Mucosa of stomach (tissue), 1 donor: ENCODE measurements around the gene DLGAP3.

Experiments
- H3K27me3 ChIP-seq: one replicate; pipeline ENCODE4 v1.7.0; 2013; ENCODE audit warnings: mild to moderate bottlenecking, low read length; ENCODE audit not compliant: control insufficient read depth, insufficient read depth
- H3K36me3 ChIP-seq: one replicate; pipeline ENCODE4 v1.7.0; 2013; ENCODE audit warnings: low read length; ENCODE audit not compliant: control insufficient read depth, insufficient read depth
- H3K4me1 ChIP-seq: one replicate; pipeline ENCODE4 v1.7.0; 2013; ENCODE audit warnings: mild to moderate bottlenecking, low read length; ENCODE audit not compliant: control insufficient read depth, insufficient read depth
- H3K4me3 ChIP-seq: one replicate; pipeline ENCODE4 v1.7.0; 2013; ENCODE audit warnings: low read length
- H3K9ac ChIP-seq: one replicate; pipeline ENCODE4 v1.7.0; 2013; ENCODE audit warnings: mild to moderate bottlenecking, low read length, moderate library complexity
- H3K9me3 ChIP-seq: one replicate; pipeline ENCODE4 v1.7.0; 2013; ENCODE audit warnings: mild to moderate bottlenecking, low read length, moderate library complexity; ENCODE audit not compliant: control insufficient read depth
- donor health status: Pancreatic carcinoma.

Gene DLGAP3

DNA sequence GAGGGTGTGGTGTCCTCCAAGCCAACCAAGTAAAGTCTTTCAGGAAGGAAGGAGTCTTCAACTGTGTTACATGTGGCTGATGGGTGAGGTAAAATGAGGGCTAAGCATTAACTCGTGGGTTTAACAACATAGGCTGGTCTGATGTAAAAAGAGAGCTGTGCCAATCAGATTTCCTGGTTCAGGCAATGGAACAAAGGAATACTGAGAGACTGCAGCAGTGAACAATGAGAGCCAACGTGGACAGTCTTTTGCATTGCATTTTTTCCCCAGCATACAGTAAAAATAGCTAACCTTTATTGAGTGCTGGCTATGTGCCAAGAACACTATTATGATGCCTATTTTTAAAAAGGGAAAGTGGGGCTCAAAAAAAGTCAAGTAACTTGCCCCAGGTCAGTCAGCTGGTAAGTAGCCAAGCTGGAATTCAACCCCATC is 31.1 kb downstream of the DLGAP3 start:
- peaks cover 5% of the 10 kb centered on the region for H3K27me3 ChIP-seq
- no peaks in the 10 kb centered on the region for H3K36me3 ChIP-seq
- no peak overlapping the region for H3K4me3 ChIP-seq
- H3K9me3 ChIP-seq, result no peaks in the 10 kb centered on the region
- no peaks in the 10 kb centered on the region for H3K4me1 ChIP-seq
- no peak overlapping the region for H3K9ac ChIP-seq

- Histone ChIP-seq H3K36me3 (no peaks in the 10 kb centered on the region), H3K4me1 (no peaks in the 10 kb centered on the region), H3K9ac (no peak overlapping the region), H3K4me3 (no peak overlapping the region), H3K27me3 (no peaks in the 10 kb centered on the region), H3K9me3 (no peaks in the 10 kb centered on the region)
These were observed 32.8 kb downstream of the DLGAP3 start for GRCh38 chr1:34896612-34897011.

GRCh38 chr1:34889705-34890104 is 39.7 kb downstream of the DLGAP3 start:
- Histone ChIP-seq H3K9ac (no peak overlapping the region), H3K9me3 (no peaks in the 10 kb centered on the region), H3K27me3 (peaks cover 16% of the 10 kb centered on the region), H3K36me3 (no peaks in the 10 kb centered on the region), H3K4me1 (no peaks in the 10 kb centered on the region), H3K4me3 (no peak overlapping the region)

- no peak overlapping the region for H3K4me3 ChIP-seq
- H3K36me3 ChIP-seq, result no peaks in the 10 kb centered on the region
- no peaks in the 10 kb centered on the region for H3K4me1 ChIP-seq
- H3K27me3 ChIP-seq, result peaks cover 22% of the 10 kb centered on the region
- no peak overlapping the region for H3K9ac ChIP-seq
- H3K9me3 ChIP-seq, result no peaks in the 10 kb centered on the region
These were observed 41.9 kb downstream of the DLGAP3 start for GRCh38 chr1:34887593-34887992.

DNA sequence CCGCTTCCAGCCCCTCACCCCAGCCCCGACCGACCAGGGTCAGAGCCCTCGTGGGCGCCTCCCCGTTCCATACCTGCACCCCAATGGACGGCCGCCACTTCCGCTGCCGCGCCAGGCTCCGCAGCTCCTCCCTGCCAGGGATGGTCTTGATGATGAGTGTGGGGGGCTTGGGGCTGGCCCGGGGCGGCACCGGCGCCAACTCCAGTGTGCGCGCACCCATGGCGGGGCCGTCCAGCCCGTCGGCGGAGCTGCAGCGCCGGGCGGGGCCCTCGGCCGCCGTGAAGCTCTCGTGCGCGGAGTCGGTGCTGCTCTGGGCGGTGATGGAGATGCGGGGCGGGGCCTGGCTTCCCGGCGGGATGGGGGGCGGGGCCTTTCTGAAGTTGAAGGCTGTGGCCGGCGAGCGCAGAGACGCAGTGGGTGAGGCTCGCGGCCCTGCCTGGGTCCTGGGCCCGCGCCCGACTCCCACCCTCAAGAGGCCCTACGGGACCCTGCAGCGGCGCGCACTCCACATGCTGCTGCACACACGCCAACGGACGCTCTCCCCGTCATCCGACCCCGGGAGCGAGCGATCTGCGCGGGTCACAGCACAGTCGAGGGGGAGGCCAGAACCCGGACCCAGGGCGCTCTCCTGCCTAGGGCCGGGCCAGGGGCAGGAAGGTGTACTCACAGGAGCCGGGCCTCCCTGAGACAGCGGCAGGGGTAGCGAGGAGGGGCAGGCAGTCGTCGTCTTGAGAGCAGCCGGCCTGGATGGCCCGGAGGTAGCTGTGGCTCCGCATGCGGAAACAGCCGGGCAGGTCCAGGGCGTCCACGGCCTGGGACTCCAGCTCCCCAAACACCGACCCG is 43.8 kb downstream of the DLGAP3 start:
- H3K4me3 ChIP-seq, result no peak overlapping the region
- no peak overlapping the region for H3K9ac ChIP-seq
- H3K4me1 ChIP-seq, result no peaks in the 10 kb centered on the region

DNA sequence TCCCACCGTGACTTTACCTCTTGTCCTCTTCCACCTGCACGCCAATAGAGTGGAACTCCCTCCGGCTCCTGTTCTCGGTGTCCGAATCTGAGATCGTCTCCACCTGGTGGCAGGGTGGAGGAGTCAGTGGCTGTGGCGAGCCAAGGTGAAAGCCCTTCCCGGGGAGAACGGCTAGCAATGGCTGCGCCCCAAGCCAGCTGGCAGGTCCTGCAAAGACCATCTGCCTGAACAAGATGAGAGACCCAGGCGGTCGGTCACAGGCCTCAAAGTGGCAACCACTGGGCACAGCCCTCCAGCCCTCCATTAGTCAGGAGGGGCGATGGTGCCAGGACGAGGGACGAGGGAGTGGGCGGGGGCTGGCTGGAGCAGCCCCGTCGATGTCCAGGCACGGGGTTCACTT is 44.5 kb downstream of the DLGAP3 start:
- H3K9me3 ChIP-seq, result no peaks in the 10 kb centered on the region
- H3K4me3 ChIP-seq, result no peak overlapping the region
- peaks cover 22% of the 10 kb centered on the region for H3K27me3 ChIP-seq
- H3K36me3 ChIP-seq, result no peaks in the 10 kb centered on the region
- no peak overlapping the region for H3K9ac ChIP-seq
- no peaks in the 10 kb centered on the region for H3K4me1 ChIP-seq

More for the DNA sequence above, 43.8 kb downstream of the DLGAP3 start:
- no peaks in the 10 kb centered on the region for H3K36me3 ChIP-seq
- H3K27me3 ChIP-seq, result peaks cover 22% of the 10 kb centered on the region
- no peaks in the 10 kb centered on the region for H3K9me3 ChIP-seq

GRCh38 chr1:34884536-34884935 is 44.9 kb downstream of the DLGAP3 start:
- Histone ChIP-seq H3K27me3 (peaks cover 22% of the 10 kb centered on the region), H3K36me3 (no peaks in the 10 kb centered on the region), H3K4me3 (no peak overlapping the region), H3K9me3 (no peaks in the 10 kb centered on the region), H3K4me1 (no peaks in the 10 kb centered on the region), H3K9ac (no peak overlapping the region)

GRCh38 chr1:34879230-34879629 is 50.2 kb downstream of the DLGAP3 start:
- H3K4me1 ChIP-seq, result no peaks in the 10 kb centered on the region
- H3K9me3 ChIP-seq, result no peaks in the 10 kb centered on the region
- H3K36me3 ChIP-seq, result no peaks in the 10 kb centered on the region
- no peak overlapping the region for H3K9ac ChIP-seq
- H3K27me3 ChIP-seq, result peaks cover 9% of the 10 kb centered on the region
- no peak overlapping the region for H3K4me3 ChIP-seq

- Histone ChIP-seq H3K9ac (no peak overlapping the region), H3K4me1 (no peaks in the 10 kb centered on the region), H3K27me3 (peaks cover 13% of the 10 kb centered on the region), H3K4me3 (no peak overlapping the region), H3K36me3 (no peaks in the 10 kb centered on the region), H3K9me3 (no peaks in the 10 kb centered on the region)
These were observed 53.0 kb downstream of the DLGAP3 start for GRCh38 chr1:34876406-34876805.

DNA sequence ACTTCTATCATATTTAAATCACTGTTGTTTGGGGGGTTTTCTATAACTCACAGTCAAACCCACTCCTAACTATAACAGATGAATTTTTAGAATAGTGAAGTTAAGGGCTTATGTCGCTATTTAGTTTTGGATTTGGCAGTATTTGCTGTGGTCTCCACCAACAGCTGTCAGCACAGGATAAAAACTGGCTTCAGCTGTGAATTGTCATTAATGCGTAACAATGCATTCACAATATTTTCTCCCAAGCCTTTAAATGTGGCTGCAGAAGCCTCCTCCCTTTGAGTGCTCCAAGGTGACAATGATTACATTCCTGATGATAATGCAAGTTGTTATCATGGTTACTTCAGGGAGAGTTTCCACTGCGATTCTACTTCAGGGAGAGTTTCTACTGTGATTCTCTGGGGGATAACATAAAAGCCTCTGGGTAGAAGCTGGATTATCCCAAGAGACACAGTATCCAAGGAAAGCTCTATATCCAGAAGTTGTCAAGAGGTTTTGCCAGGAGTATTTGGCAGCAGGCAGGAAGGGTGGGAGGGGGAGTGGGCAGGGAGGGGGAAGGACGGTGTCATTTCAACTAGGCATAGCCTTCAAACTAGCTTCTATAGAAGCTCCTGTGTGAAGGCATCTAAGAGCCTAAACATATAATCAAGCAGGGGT is 55.0 kb downstream of the DLGAP3 start:
- H3K27me3 ChIP-seq, result peaks cover 20% of the 10 kb centered on the region
- no peak overlapping the region for H3K4me3 ChIP-seq
- no peaks in the 10 kb centered on the region for H3K36me3 ChIP-seq
- no peaks in the 10 kb centered on the region for H3K4me1 ChIP-seq
- H3K9me3 ChIP-seq, result no peaks in the 10 kb centered on the region
- H3K9ac ChIP-seq, result no peak overlapping the region

- no peaks in the 10 kb centered on the region for H3K36me3 ChIP-seq
- no peak overlapping the region for H3K4me3 ChIP-seq
- no peak overlapping the region for H3K9ac ChIP-seq
- H3K9me3 ChIP-seq, result no peaks in the 10 kb centered on the region
- H3K4me1 ChIP-seq, result peaks cover 2% of the 10 kb centered on the region
- peaks cover 22% of the 10 kb centered on the region for H3K27me3 ChIP-seq
These were observed 57.3 kb downstream of the DLGAP3 start for GRCh38 chr1:34872133-34872503.

DNA sequence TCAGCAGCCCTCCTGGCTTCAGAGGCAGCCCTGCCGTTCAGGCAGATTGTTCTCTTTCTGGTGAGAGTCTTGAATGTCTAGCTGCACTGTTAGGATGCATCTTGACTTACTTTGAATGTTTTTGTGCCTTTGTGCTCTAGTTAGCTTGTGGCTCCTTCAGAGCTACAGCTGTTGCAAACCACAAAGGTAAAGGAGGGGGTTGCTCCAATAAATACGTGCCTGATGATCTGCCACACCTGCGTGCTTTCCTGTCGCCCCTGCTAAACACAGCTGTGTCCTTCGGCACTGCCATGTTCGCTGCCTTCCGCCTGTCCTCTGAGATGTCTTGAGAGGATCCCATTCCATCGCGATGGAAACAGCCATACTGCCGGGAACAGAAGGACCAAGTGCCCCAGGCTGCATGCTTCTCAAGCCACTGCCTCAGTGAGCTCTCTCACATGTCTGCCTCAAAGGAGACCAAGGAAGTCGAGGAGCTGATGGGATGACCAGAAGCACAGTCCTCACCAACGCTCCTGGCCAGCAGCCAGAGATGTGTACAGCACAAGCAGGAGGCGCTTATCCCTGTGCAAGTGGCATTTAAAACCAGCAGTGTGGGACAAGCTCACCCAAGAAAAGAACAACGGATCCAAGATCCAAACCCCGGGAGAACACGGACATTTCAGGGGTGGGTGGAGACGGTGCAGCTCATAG is 57.9 kb downstream of the DLGAP3 start:
- H3K4me1 ChIP-seq, result peaks cover 7% of the 10 kb centered on the region
- no peak overlapping the region for H3K4me3 ChIP-seq
- H3K36me3 ChIP-seq, result no peaks in the 10 kb centered on the region
- no peak overlapping the region for H3K9ac ChIP-seq
- no peaks in the 10 kb centered on the region for H3K9me3 ChIP-seq
- peaks cover 26% of the 10 kb centered on the region for H3K27me3 ChIP-seq
